DMS153 treated with DMSO at 0.1 percent for 48 hours (cell line): ENCODE results near the gene MACROD1.

Source experiments
- DNase-seq: peaks from one replicate; lab custom pipeline; 2025; ENCODE audit not compliant: unreplicated experiment; lab: John Stamatoyannopoulos, UW

MACROD1 gene

DNA sequence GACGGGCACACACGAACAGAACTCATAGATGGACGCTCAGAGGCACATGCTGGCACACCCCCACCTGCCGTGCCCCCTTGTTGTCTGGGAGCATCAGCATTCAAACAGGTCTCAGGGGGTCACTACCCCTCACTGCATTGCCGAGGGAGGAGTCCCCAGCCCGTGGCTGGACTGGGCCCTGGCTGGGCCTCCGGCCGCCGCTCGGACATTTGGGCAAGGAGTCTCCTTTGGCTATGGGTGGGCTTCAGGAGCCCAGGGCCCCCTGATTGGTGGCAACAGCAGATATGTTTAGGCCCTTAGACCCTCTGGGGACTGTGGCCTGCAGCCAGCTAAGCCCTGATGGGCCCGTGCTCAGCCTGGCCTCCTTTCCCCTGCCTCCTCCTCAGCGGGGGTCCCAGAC, 88.3 kb downstream of the MACROD1 start:
- no peak for DNase-seq

DNA sequence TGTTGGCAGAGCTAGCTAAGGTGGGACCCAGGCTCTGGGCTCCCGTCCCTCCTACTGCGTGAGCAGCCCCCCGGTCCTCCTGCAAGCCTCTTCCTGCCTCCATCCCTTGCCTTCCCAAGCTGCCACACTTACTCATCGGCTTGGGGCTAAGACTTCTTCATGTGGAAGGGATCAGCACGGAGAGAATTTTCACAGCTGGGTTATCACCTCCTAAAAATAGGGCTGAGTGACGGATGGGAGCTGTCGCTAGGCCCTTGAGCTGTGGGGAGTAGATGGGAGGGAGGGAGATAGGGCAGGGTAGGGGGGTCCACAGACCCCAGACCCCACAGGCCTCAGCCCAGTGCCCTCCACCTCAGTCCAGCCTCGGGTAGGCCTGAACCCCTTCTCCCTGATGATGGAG, 89.2 kb downstream of the MACROD1 start:
- DNase-seq: no peak

DNA sequence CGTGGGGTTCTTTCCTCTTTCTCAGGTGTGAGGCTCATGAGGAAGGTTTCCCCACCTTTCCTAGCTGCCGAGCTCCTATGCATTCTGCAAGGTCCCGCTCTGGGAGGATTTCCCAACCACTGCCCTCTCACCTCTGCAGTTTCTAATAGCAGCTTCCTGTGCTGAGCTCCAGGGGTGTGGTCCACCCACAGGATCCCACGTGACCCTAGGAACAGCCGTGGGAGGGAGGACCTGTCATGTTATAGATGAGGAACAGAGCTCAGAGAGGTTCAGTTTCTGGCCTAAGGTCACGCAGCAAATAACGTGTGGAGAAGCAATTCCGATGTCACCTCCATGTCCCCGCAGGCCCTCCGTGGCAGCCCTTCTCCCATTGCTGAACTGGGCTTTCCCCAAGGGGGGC, 91.7 kb downstream of the MACROD1 start:
- no peak for DNase-seq

DNA sequence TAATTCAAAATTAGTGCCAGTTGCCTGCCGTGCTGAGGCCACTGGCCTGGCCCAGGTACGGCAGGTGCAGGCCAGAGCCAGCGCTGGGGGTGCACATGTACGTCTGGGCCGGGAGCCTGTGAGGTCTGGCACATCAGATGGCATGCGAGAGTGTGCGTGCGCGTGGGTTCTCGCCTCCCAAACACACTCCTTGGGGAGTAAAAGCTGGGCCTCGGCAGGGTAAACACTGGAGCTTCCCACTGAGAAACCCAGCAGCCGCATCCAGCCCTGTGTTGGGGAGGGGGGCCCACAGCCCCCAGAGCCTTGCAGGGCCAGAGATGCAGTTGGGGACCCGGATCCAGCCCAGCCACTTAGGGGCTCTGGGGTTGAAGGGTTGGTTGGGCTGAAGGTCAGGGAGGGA, 92.4 kb downstream of the MACROD1 start:
- no peak for DNase-seq

DNA sequence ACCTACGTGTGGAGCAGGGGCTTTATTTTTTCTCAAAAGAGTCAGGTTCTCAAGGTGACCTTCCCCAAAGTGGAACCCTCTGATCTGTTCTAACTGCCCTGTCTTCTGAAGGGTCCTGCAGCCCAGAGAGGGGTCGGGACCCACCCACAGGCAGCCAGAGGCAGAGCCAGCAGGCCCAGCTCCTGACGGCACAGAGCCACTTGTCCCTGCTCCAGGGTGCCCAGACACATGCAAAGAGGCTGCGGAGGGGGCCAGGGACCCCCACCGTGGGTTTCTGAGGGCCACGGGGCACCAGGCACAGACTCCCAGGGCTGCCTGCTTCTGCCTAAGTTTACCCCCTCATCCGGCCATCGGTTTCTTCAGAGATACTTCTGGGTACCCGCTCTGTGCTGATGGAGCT, 93.0 kb downstream of the MACROD1 start:
- DNase-seq: no peak

DNA sequence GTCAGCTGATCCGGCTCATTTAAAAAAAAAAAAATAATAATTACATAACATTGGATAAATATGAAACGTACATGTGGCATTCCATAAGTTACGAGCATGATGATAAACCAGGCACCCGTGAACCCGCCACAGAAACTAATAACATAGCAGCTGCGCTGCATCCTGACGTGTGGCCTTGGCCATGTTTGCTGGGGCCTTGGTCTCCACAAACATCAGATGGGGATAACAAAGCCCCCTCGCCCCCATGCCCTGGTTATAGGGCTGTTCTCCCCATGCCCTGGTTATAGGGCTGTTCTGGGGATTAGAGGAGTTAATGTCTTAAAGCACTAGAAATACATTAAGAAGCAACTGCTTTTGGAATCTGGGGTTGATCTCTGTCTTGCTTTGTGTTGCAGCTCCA, 93.5 kb downstream of the MACROD1 start:
- no peak for DNase-seq

DNA sequence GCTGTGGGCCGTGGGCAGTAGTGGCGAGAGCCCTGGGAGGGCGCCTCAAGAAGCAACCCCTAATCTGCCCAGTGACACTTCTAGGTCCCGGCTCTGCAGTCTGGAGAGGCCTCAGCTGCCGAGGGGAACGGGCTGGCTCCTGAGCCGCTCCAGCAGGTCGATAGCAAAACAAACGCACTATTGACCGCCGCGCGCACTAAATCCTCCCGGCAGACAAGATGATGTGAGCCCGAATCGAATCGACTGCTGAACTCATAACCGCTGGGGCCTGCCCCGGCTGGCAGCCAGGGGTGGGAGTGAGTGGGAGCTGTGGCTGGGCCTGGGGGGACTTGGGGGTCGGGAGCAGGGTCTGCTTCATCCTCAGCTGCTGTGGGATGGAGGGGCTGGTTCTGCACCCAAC, 94.1 kb downstream of the MACROD1 start:
- DNase-seq: no peak

DNA sequence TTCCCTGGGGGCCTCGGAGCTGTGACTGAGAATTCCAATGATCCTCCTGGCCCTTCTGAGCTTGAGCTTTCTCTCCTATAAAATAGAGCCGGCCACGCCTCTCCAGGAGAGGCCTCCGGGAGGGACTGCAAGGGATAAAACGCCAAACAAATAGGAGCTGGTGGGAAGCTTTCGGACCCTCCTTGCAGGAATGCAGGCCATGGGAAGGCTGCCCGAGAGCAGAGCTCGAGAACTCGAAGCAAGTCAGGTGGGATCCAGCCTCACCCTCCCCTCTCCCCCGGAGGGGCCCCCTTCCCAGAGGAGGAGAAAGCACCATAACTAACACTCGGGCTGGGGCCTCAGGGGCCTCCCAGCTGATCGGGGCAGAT, 95.6 kb downstream of the MACROD1 start:
- DNase-seq: no peak

DNA sequence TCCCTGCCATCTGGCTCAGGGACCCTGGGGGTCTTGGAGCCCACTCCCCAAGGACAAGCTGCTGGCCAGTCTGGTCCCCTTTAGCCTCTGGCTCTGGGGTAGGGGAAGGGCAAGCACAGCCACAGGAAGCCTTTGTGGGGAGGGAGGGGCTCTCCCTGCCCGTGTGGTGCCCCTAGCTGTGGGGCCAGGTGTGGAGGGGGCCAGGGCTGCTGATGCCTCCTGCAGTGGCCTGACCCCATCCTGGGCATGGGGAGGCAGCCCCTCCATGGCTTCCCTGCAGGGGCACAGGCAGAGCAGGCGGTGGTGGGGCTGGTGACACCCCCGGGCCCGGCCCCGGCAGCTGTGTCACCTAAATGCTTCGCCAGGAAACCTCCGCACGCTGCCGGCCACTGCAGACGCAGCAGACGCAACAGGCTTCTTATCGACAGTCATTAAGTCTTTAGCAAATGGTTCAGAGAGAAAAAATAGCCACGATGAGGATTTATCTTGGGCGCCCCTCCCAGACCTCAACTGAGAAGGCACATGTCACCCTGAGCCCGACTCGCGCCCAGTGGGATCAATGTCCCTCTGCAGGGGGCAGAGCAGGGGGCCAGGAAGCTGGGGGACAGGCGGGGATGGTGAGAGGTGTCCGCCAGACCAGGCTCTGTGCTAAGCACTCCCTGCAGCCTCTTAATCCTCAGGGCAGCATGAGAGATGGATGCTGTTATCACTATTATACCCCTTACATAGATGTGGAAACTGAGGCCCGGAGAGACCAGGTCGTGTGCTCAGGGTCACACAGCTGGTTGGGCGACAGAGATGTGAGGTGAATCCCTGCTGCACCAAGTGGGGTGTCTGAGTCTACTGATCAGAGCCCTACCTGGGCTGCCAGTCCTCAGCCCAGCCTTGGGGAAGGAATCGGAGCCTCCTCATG, 96.3 kb downstream of the MACROD1 start:
- DNase-seq: no peak

DNA sequence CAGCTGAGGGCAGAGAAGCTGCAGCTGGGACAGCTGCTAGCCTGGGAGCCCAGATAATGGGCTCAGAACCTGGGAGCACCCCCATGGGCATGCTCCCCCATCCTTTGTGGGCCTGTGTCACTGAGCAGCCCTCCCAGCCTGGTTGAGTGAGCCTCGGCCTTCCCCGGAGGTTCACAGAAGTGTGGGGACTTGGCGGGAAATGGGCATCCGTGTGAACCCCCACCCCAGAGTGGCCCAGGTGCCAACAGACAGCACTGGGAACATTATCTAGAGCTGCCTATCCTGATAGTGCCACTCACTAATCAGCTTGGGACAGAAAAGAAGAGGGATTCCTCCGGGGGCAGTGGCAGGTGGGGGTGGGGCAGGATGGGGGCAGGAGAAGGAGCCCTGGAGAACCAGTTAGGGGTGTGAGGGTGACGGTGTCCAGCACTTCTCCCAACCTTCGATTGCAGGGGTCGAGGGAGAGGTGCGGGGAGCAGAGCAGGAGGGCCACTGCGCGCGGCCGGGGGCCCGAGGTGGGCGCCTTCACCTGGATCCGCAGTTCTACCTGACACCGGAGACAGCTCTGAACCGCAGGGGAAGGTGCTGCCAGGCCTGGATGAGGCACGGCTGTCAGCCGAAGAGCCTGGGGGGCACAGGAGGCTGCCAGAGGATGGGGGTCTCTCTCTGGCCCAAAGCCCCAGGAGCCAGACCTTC, 97.1 kb downstream of the MACROD1 start:
- no peak for DNase-seq

DNA sequence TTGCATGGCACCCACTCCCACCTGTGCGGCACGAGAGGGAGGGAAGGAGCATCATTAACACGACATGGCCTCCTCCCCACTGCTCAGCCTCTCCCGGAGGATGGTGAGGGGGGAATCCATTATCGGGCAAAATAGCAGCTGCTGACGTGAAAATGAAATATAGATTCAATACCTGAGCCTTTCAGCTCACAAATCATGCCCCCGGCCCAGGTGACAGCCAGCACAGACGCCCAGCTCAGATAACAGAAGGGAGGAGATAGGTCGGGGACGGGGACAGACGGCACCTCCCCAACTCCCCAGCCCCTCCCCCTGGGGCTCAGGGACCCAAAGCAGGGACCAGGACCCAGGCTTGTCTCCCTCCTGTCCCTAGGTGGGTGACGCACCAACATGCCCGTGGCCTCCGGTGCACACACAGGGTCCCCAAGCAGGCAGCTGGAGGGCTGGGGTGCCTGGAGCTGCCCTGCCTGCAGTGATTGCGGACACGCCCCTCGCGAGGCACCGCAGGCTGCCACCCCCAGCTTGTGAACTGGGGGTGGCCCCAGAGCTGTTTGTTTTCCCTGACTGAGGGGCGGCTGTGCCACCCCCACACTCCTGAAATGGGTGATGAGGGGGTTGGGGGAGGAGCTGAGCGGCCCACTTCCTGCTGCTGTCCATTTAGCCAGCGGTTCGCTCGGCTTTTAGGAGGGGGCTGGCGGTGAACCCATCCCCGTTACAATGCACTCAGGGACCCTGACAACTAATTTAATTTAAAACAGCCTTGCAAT, 98.5 kb downstream of the MACROD1 start:
- DNase-seq: no peak

DNA sequence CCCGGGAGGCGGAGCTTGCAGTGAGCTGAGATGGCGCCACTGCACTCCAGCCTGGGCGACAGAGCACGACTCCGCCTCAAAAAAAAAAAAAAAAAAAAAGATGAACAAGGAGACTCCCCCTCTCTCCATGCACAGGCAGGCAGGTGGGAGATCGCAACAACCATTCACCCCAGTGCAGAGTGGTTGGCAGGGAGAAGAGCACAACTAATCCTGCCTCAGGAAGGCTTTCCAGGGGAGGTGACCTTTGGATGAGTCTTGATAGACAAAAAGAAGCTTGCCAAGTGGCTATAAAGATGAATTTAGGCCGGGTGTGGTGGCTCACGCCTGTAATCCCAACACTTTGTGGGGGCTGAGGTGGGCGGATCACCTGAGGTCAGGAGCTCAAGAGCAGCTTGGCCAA, 100.2 kb downstream of the MACROD1 start:
- DNase-seq: no peak

DNA sequence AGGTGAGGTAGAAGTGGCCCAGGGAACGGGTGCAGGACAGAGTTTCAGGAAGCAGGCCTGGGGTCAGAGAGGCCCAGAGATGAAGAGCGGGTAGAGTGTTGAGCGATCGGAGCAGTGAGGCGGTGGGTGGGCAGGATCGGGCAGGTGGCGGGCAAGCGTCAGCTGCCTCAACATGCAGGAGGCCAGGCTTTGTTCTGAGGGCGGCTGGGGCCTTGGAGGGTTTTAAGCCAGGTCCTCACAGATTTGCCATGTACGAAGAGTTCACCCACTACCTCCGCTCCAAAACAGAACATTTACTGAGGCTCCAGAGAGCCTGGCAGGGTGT, 100.8 kb downstream of the MACROD1 start:
- DNase-seq: no peak

DNA sequence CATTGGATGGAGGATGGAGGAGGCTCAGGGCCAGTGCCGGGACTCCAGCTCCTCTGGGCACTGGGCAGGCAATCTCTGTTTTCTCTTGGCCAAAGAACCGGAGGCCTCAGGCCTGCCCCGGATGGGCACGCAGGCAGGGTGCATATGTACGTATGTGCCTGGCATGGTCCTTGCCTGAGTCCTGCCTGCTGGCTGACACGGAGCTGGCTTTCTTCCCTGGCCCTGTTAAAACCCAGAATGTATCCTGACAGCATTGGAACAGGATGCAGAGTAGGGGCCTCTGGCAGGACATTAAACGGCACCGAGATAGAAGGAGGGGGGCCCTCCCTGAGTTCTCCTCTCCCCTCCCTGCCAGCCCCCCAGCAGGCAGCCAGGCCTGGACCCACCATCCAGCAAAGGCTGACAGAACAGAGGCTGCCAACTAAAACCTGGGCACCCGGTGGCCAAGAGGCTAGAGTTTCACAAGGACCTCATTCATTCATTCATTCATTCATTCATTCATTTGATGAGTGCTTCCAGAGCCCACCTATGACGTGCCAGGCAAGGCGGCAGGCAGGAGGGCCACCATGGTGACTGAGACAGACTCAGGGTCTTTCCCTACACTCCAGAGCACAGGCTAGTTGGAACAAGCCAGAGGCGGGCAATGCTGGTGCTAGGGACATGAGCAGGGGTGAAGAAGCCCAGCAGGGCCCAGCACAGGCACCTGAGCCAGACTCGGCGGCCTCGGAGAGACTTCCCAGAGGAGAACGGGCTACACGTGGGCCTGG, 101.4 kb downstream of the MACROD1 start:
- no peak for DNase-seq

DNA sequence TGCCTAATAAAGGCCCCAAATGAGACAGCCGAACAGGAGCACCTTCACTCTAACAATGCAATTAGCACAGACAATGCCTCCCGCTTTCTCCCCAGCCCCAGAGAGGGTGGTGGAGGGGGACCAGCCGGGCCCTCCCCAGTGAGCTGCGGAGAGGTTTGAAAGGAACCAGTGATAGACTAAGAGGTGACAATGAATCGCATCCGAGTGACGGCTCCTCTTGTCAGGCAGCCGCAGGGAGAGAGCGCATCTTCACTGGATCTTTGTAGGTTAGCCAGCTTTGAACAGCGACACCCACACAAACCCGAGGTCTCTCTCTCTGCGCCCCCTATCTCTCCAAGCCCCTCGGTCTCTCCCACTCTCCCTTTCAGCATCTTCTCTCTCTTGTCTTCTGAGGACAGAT, 102.1 kb downstream of the MACROD1 start:
- DNase-seq: no peak

DNA sequence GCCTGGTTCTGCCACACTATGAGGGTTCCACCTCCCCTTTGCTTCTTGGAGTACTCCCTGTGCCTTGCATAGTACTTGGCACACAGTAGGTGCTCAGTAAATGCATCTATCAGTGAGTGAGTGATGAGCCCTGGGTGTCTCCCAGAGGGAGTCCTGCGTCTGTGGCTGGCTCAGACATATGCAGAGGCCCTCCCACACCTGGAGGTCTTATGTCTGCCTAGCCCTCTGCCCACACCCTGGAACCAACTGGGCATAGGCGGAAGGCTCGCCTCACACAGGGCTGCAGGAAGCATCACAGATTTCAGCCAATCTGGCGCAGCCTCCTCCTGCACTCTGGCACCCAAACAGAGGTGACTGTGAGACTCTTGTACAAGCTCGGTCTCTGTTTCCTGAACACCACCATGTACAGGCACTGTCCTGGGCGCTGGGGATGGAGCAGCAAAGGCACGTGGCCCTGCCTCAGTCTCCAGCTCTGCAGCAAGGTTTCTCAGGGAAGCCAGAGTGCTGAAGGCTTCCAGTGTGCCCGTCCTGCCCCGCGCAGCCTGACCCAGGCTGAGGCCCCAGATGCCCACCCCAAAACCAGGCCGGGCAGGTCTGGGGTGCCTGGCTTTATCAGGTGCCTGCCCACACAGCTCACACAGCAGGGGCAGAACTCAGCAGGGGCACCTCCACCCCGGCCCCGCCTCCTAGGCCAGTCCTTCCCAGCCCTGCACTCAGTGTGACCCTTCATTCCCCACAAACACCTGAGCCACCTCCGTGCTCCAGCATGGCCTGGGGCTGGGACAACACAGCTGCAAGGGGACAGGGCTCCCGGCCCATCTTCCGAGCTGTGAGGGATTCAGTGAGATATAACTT, 103.5 kb downstream of the MACROD1 start:
- no peak for DNase-seq

DNA sequence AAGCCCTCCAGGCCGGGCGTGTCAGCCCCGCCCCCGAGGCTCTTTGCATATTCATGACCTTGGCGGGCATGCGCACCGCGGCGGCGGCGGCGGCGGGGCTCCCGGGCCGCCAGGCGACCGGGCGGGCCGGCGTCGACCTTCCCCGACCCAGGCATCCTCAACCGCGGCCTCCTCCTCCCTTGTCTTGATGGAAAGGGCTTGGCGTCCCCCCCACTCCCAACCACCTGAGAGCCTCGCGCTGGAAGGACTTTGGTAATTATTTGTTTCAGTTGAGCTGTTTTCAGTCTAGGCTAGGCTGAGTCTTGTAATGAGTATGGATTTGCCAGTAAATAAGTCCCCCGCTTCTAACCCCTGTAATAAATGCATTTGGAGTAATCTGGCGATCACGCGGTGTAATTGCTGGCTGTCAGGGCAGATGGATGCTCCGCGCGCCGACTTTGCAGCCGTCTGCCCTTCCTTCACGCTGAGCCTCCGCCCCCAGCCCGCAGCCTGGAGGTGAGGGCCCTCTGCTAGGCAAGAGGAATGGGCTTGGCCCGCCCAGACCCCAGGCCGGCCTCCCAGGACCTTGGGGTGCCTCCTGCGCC, 105.0 kb downstream of the MACROD1 start:
- DNase-seq: no peak

DNA sequence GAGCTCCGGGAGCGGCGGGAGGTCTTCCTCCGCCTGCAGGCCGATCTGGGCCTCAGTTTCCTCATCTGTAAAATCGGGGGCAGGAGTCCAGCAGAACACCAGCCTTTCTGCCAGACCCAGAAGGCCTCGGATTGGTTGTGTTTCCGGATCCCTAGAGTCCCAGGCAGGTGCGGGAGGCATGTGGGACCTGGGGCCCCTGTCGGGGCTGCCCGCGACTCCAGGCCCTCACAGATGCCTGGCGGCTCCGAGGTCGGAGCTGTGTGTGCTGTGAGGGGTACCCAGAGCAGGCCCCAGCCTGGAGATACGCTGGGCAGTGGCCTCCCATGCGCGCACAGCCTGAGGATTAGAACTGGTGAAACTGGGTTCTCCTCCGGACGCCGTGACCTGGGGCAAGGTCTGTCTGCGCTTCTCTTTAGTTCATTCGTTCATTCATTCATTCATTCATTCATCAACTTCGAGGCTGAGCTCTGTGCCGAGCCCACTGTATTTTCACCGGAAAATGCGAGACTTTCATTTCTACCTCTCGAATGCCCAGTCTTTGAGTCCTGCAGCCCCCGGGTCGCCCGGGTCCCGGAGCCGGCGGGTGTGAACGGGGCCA, 105.6 kb downstream of the MACROD1 start:
- no peak for DNase-seq

DNA sequence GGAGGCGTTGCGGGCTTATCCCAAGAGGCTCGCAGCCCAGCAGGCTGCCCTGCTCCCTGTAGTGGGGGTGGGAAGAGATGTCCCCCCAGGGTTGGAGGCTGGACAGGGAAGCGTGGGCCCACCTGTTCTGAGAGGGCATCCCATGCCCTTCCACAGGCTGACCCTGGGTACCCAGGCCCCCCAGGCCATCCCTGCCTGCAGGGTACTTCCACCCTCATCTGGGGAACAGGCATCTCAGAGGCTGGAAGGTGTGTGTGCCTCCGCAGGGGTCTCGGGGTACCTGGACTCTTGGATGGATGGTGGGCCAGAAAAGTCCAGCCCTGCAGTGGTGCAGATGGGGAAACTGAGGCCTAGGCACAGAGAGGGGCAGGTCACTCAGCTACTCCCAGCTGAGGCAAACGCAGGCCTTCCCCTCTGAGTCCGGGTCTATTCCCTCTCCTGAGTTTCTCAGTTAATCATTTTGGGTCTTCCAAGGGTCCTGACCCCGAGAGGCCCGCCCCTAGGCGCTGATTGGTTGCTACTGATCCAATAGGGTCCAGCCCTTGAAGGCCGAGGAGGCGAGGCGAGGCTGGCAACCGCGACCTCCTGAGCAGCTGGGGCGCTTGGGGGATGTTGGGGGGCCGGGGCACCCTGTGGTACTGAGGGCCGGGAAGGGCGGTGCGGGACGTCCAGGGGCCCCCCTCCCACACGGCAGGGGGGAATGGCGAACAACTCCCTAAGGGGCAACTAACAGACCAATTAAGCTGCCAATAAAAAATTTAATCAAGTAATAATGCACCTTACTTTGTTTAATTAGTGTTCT, 106.4 kb downstream of the MACROD1 start:
- DNase-seq: no peak
